Common myeloid progenitor, CD34-positive (primary cell): ENCODE data around the gene IL13RA1. TPM values are rescaled to one million over a fixed set of nuclear protein-coding genes. Genes with fewer than 3 reads are reported as not detected.

Experiments used
- CTCF ChIA-PET: fragments of 350-600 bp; sonication (Branson Sonifier 250); formaldehyde crosslinking; loops from one replicate; lab custom pipeline; 2021; ENCODE audit warnings: antibody characterized with exemption; lab: Charles Lee
- POLR2A ChIA-PET: fragments of 350-600 bp; sonication (Branson Sonifier 250); formaldehyde crosslinking; loops from one replicate; lab custom pipeline; 2021; ENCODE audit warnings: antibody characterized with exemption; lab: Charles Lee
- DNase-seq, 3 donors: peaks; one replicate each; pipeline versions ENCODE4 v3.0.0 to v3.0.0-alpha.2; 2013
- H3K27ac ChIP-seq, 2 experiments: 1 replicate in 1 of 2; 2 replicates in 1 of 2; pipeline ENCODE4 v1.7.0; 2013; ENCODE audit warnings: inconsistent platforms in 2 of 2, low read length in 2 of 2, mild to moderate bottlenecking in 2 of 2, low read depth in 1 of 2, moderate library complexity in 1 of 2; ENCODE audit not compliant: severe bottlenecking in 2 of 2, insufficient read depth in 1 of 2, poor library complexity in 1 of 2
- H3K27me3 ChIP-seq, 5 experiments: replicated peaks in 2 of 5; 1 replicate in 3 of 5; 2 replicates in 2 of 5; pipeline versions ENCODE4 v1.6.1 to v1.7.0; 2013; ENCODE audit warnings: low read length in 4 of 5, mild to moderate bottlenecking in 2 of 5, moderate library complexity in 2 of 5, inconsistent platforms in 1 of 5; ENCODE audit not compliant: insufficient read depth in 5 of 5, control insufficient read depth in 4 of 5
- H3K36me3 ChIP-seq, 4 experiments: 1 replicate in 2 of 4; 2 replicates in 2 of 4; pipeline versions ENCODE4 v1.6.1 to v1.7.0; 2013; ENCODE audit warnings: low read length in 3 of 4, control low read depth in 1 of 4, mild to moderate bottlenecking in 1 of 4; ENCODE audit not compliant: control insufficient read depth in 4 of 4, insufficient read depth in 4 of 4
- H3K4me1 ChIP-seq, 4 experiments: 1 replicate in 3 of 4; 2 replicates in 1 of 4; pipeline versions ENCODE4 v1.6.1 to v1.7.1; 2013; ENCODE audit warnings: low read length in 3 of 4, mild to moderate bottlenecking in 3 of 4, control low read depth in 1 of 4, inconsistent platforms in 1 of 4, moderate library complexity in 1 of 4; ENCODE audit not compliant: control insufficient read depth in 4 of 4, insufficient read depth in 4 of 4; ENCODE audit errors: control extremely low read depth in 1 of 4
- H3K4me3 ChIP-seq, 7 experiments: 1 replicate in 4 of 7; 2 replicates in 3 of 7; pipeline versions ENCODE4 v1.5.1 to v1.7.0; 2013; ENCODE audit warnings: mild to moderate bottlenecking in 7 of 7, low read length in 6 of 7, moderate library complexity in 6 of 7, inconsistent platforms in 2 of 7, low read depth in 2 of 7, control low read depth in 1 of 7; ENCODE audit not compliant: insufficient read depth in 4 of 7, control insufficient read depth in 1 of 7; ENCODE audit errors: extremely low read depth in 1 of 7
- H3K9me3 ChIP-seq, 5 experiments: 1 replicate in 4 of 5; 2 replicates in 1 of 5; pipeline versions ENCODE4 v1.6.1 to v1.7.1; 2013; ENCODE audit warnings: low read length in 4 of 5, mild to moderate bottlenecking in 2 of 5, inconsistent platforms in 1 of 5, low read depth in 1 of 5, moderate library complexity in 1 of 5; ENCODE audit not compliant: control insufficient read depth in 4 of 5, insufficient read depth in 2 of 5; ENCODE audit errors: control extremely low read depth in 1 of 5
- WGBS: methylation state at CpG from one replicate; pipeline ENCODE4 v1.1.5; 2013; ENCODE audit not compliant: insufficient coverage; 5-methylcytosine and 5-hydroxymethylcytosine counted together
- polyA plus RNA-seq: library from polyadenylated mRNA; unstranded; fragments of 120-200 nt; gene quantifications from one replicate; pipeline ENCODE4 v1.2.1, GENCODE V29; 2013

Gene IL13RA1
- polyA plus RNA-seq = 3.7 TPM

GRCh38 chrX:118726887-118727685 lies at the start of gene IL13RA1:
Gene IL13RA1 (plus strand): TSS chrX:118727606. CDS start chrX:118727639, 33 bp downstream.
- 35% methylated on average over 41 of the region's 56 CpGs for WGBS
- H3K36me3 ChIP-seq = no peaks in the 10 kb centered on the region
- CTCF ChIA-PET = interaction anchor here (0.5 kb wide), 1 partner anchor 40 kb away, joined by 3 read pairs; no protein-coding TSS in a partner anchor
- POLR2A ChIA-PET = no interaction called here
- peaks cover 0 to 18% (median 12%) of the 10 kb centered on the region in 4 experiments for H3K4me1 ChIP-seq
- peaks cover 0 to 16% (median 0%) of the 10 kb centered on the region in 5 experiments for H3K27me3 ChIP-seq
- no peaks in the 10 kb centered on the region for H3K9me3 ChIP-seq
- no peak within 1 kb of the TSS for H3K27ac ChIP-seq
- DNase-seq = peak in 2 of 3 donors; percentile 12 to 26
- H3K4me3 ChIP-seq = peak within 1 kb of the TSS; percentile 31 to 71 (median 60)

- CTCF ChIA-PET = no interaction called here
- Histone ChIP-seq H3K27ac (no peak overlapping the region), H3K4me3 (no peak overlapping the region), H3K27me3 (no peaks in the 10 kb centered on the region), H3K4me1 (no peaks in the 10 kb centered on the region), H3K9me3 (no peaks in the 10 kb centered on the region), H3K36me3 (peaks cover 3 to 42% (median 14%) of the 10 kb centered on the region in 4 experiments)
- POLR2A ChIA-PET = no interaction called here
- peak in 1 of 3 donors; percentile 13 for DNase-seq
- no CpG with 5 or more reads among the region's 1 CpG for WGBS
Measured at GRCh38 chrX:118679290-118679689, 48.1 kb upstream of the IL13RA1 start.

GRCh38 chrX:118682258-118683014 lies 45.0 kb upstream of the IL13RA1 start:
- no peak overlapping the region for H3K4me3 ChIP-seq
- CTCF ChIA-PET = no interaction called here
- no CpG with 5 or more reads among the region's 2 CpGs for WGBS
- DNase-seq = no peak
- no peaks in the 10 kb centered on the region for H3K9me3 ChIP-seq
- H3K27me3 ChIP-seq = no peaks in the 10 kb centered on the region
- H3K27ac ChIP-seq = no peak overlapping the region
- H3K36me3 ChIP-seq = peaks cover 4 to 49% (median 12%) of the 10 kb centered on the region in 4 experiments
- POLR2A ChIA-PET = no interaction called here
- H3K4me1 ChIP-seq = no peaks in the 10 kb centered on the region

GRCh38 chrX:118685393-118685792 lies 42.0 kb upstream of the IL13RA1 start:
- H3K27ac ChIP-seq = no peak overlapping the region
- ChIA-PET POLR2A (no interaction called here), CTCF (interaction anchor here (0.8 kb wide), 1 partner anchor 59 kb away, joined by 3 read pairs; no protein-coding TSS in a partner anchor)
- H3K9me3 ChIP-seq = no peaks in the 10 kb centered on the region
- H3K4me3 ChIP-seq = no peak overlapping the region
- H3K27me3 ChIP-seq = no peaks in the 10 kb centered on the region
- WGBS = 100% methylated on average over 1 of the region's 3 CpGs
- H3K4me1 ChIP-seq = no peaks in the 10 kb centered on the region
- H3K36me3 ChIP-seq = peaks cover 0 to 40% (median 12%) of the 10 kb centered on the region in 4 experiments
- no peak for DNase-seq

- Histone ChIP-seq H3K9me3 (no peaks in the 10 kb centered on the region), H3K27me3 (no peaks in the 10 kb centered on the region), H3K4me1 (no peaks in the 10 kb centered on the region), H3K27ac (no peak overlapping the region), H3K36me3 (peaks cover 3 to 16% (median 4%) of the 10 kb centered on the region in 4 experiments), H3K4me3 (no peak overlapping the region)
- ChIA-PET POLR2A (interaction anchor here (0.6 kb wide), 1 partner anchor 390 kb away, joined by 3 read pairs; no protein-coding TSS in a partner anchor), CTCF (interaction anchor here (0.9 kb wide), 1 partner anchor 14 kb away, joined by 3 read pairs; no protein-coding TSS in a partner anchor)
- DNase-seq = no peak
- no CpG with 5 or more reads among the region's 3 CpGs for WGBS
Measured at GRCh38 chrX:118688935-118689334, 38.5 kb upstream of the IL13RA1 start.

- DNase-seq = no peak
- ChIA-PET POLR2A (no interaction called here), CTCF (no interaction called here)
- Histone ChIP-seq H3K36me3 (peaks cover 0 to 4% (median 2%) of the 10 kb centered on the region in 4 experiments), H3K27ac (no peak overlapping the region), H3K9me3 (no peaks in the 10 kb centered on the region), H3K4me3 (no peak overlapping the region), H3K27me3 (no peaks in the 10 kb centered on the region), H3K4me1 (peaks cover 0 to 2% (median 0%) of the 10 kb centered on the region in 4 experiments)
- no CpG with 5 or more reads among the region's 2 CpGs for WGBS
Measured at GRCh38 chrX:118693843-118694242, 33.6 kb upstream of the IL13RA1 start.
